GM19351 (cell line): ENCODE data around the gene TNPO3.

ENCODE experiments used
- ATAC-seq: cut with Tn5 transposase; IDR thresholded peaks from one replicate; pipeline ENCODE4 v1.9.1; 2021; ENCODE audit warnings: mild to moderate bottlenecking, moderate library complexity; ENCODE audit not compliant: unreplicated experiment

The TNPO3 gene

GRCh38 chr7:128911423-128912031, 143.4 kb downstream of the TNPO3 start:
- ATAC-seq = no peak

GRCh38 chr7:128910569-128910945, 144.4 kb downstream of the TNPO3 start, which contains the start of gene KCP:
KCP (minus strand) TSS chr7:128910709; CDS start chr7:128910676, 33 bp downstream.
- no peak for ATAC-seq

- ATAC-seq = no peak
Measured at GRCh38 chr7:128909625-128910568, 145.0 kb downstream of the TNPO3 start.

DNA sequence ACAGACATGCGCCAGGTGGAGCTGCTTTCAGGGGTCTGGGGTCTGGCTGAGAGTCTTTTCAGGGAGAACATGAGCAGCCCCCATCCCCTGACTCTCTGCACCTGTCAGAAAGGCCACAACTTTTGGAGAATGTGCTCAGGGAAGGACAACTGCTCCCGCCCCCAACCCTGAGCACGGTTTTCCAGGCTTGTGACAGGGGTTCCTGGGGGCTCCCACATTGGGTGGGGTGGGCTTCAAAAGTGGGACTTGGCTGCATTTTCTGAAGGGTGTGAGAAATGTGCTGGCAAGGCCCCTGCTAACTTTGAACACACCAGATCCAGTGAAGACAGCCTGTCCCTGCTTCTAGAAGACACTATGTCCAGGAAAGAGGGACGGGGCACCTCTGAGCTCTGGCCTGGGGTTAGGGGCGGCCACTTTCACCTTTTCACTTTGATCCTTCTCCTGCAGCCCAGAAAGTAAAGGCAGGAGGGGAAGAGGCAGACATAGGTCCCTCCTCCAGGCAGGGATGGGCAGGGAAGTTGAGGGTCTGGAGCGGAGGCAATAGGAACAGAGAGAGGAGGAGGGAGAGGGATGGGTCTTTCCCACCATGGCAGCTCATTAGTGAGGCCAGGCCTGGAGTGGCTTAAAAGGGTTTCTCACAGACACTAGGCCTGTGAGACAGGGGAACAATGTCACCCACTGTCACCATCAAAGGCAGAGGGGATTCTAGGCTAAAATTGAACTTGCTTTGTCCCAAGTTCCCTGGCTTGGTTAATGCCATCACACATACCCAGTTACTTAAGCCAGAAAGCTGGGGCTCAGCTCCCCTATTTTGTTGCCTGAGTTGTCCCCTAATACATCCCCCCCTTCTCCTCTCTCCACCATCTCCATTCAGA, 145.9 kb downstream of the TNPO3 start:
- ATAC-seq = no peak

- no peak for ATAC-seq
Measured at GRCh38 chr7:128906766-128907559, 147.9 kb downstream of the TNPO3 start.

GRCh38 chr7:128906001-128906765, 148.7 kb downstream of the TNPO3 start:
- ATAC-seq = no peak

DNA sequence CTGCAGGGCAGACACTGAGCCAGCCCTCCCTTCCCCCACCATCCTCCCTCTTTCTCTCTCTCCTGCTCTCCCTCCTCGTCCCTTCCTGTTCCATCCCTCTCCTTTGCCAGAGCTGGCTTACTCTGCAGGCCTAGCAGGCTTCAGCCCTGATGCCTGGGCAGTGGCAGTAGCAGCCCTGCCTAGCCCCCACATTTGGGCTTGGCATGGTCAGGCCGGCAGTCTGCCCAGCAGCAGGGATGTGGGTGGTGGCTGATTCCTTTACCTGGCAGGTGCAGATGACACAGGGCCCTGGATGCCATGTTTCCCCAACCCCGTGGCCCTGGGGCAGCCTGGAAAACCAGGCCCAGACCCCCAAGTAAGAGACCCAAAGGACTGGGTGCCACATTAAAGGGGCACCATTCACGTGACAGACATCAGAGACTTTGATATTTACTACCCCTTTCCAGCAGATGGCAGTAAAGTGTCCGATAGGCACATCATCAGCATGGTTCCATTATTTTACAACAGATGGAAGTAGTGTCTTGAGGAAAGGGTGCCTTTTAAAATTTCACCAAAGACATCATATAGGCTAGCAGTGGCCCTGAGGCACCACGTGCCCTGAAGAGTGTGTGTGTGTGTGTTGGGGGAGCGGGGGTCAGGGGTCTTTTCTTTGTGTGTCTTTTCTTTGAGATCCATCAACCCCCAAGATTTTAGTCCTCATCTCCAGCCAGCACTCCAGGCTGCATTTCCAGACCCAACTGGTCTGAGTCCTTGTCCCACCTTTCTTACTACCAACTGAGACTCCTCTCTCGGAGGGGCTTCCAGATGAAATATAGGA, 150.3 kb downstream of the TNPO3 start:
- peak; percentile 66 for ATAC-seq
